Esophagus mucosa (tissue), 1 donor: ENCODE results near the gene TCTA. TPM values are rescaled to one million over a fixed set of nuclear protein-coding genes. Genes with fewer than 3 reads are reported as not detected.

Source experiments
- ATAC-seq: fragments of 200-7000 bp; cut with Tn5 transposase; one replicate; pipeline ENCODE4 v1.9.1; 2020
- total RNA-seq: library from RNA; stranded (reverse); gene quantifications from one replicate; pipeline ENCODE4 v1.2.4, GENCODE V29; 2023
- donor health status: DM: yes; HTN: yes; CAD: no.

TCTA gene
- total RNA-seq, 1 donor from 2014 or later, result 12.4 TPM

DNA sequence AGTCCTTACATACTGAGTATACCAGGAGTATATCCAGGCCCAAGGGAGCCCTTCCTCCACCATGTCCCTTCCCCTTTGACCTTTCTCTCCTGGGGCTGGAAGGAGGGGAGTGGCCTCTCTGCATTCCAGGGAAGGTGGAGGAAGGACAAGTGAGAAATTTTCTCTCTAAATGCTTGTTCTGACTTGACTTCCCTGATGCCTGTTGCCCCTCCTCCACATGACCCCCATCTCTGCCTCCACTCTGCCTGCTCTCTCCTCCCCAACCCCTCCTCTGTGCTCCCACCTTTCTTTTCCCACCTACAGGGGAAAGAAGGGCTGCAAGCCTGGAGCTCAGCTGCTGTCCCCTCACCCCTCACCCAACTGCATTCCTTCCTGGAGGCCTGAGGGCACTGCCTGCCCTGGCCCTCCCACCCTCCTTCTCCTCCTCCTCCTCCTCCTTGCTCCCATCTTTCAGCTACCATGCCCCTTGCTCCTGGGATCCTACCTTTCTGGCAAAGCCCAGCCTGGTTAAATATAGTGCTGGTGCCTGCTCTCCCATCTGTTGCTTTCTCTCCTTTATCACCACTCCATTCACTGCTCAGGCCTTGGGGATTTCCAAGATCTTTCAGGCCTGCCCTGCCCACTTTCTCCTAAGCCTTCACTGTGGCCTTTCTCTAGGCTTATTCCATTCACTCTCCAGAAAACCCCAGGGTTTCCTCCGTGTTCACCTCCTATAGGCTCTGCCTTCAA, 49.4 kb downstream of the TCTA start:
- peak; percentile 12 for ATAC-seq

DNA sequence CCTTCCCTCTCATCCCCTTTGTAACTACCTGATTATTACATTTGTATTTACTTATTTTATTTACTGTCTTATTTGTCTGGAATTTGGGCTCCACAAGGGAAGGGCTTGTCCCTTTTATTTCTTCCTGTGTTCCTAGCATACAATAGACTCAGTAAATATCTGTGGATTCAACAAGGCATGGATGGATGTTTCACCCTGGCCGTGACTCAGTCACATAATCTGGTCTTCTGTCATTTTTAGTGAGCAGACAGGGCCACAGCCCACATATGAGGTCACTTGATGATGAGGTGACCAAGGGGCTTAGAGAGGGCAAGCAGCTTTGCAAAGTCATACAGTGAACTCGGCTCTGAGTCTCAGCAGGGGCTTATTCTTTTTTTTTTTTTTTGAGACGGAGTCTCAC, 50.0 kb downstream of the TCTA start:
- ATAC-seq, result peak; percentile 49

- ATAC-seq, result no peak
Observed at GRCh38 chr3:49465270-49466034, 53.2 kb downstream of the TCTA start.

Other genes with a start within 250 kb of the TCTA start
- gene CCDC71, start 246.1 kb upstream of the TCTA start, total RNA-seq, result 15.7 TPM
- 39.6 TPM for gene KLHDC8B, start 240.8 kb upstream of the TCTA start, total RNA-seq
- 4.5 TPM for gene C3orf62, start 135.2 kb upstream of the TCTA start, total RNA-seq
- gene USP4, start 72.4 kb upstream of the TCTA start, total RNA-seq, result 38.7 TPM
- gene GPX1, start 54.1 kb upstream of the TCTA start, total RNA-seq, result 296 TPM
- gene RHOA, start 447 bp upstream of the TCTA start, total RNA-seq, result 311 TPM
- gene AMT, start 10.1 kb downstream of the TCTA start, total RNA-seq, result 0.88 TPM
- 6.1 TPM for gene NICN1, start 16.9 kb downstream of the TCTA start, total RNA-seq
- gene DAG1, start 57.8 kb downstream of the TCTA start, total RNA-seq, result 48.3 TPM
- 0.08 TPM for gene BSN, start 142.1 kb downstream of the TCTA start, total RNA-seq